ENCODE measurements around the gene ZSCAN10. TPM values are rescaled to one million over a fixed set of nuclear protein-coding genes. Genes with fewer than 3 reads are reported as not detected.

ZSCAN10 gene
- total RNA-seq, 1 experiment from 2014 or later, result 207 TPM

GRCh38 chr16:3058139-3059030 lies 40.7 kb downstream of the ZSCAN10 start:
- no peaks in the 10 kb centered on the region for H3K4me1 ChIP-seq (ENCODE audit: insufficient read depth, low read length)
- H2BK20ac ChIP-seq (ENCODE audit: low read depth, low read length, poor library complexity, severe bottlenecking), result no peak overlapping the region
- no peak overlapping the region for H2BK15ac ChIP-seq (ENCODE audit: low read depth, low read length)
- H2BK12ac ChIP-seq (ENCODE audit: insufficient read length, low read depth, low read length), result no peak overlapping the region
- no peak overlapping the region for H2AK5ac ChIP-seq (ENCODE audit: insufficient read length, low read length)
- H3K79me2 ChIP-seq (ENCODE audit: insufficient read depth, low read length), result no peaks in the 10 kb centered on the region
- H3K4me3 Mint-ChIP-seq, result peak overlapping the region; percentile 75 to 83
- peak overlapping the region; percentile 58 for H3K4me2 ChIP-seq (ENCODE audit: insufficient read depth, insufficient read length, low read length)
- H3K27me3 ChIP-seq (ENCODE audit: insufficient read depth, low read length), result peaks cover 2% of the 10 kb centered on the region; the same call in 1 of the 2 replicates
- no peaks in the 10 kb centered on the region for H4K20me1 ChIP-seq (ENCODE audit: control insufficient read depth, insufficient read depth, insufficient read length)
- no peaks in the 10 kb centered on the region for H3K79me1 ChIP-seq (ENCODE audit: insufficient read depth, low read depth, low read length, poor library complexity, severe bottlenecking)
- no peak overlapping the region for H2AFZ ChIP-seq (ENCODE audit: low read length)
- peak; percentile 33; the same call in 2 of the 3 replicates for TF ChIP-seq CTCF (conservative IDR thresholded peaks at IDR 0.05)
- peaks cover 6 to 23% (median 14%) of the 10 kb centered on the region in 3 experiments for H3K36me3 Mint-ChIP-seq (ENCODE audit: insufficient read depth in 1 of 3, low read depth in 3 of 3)
- no peaks in the 10 kb centered on the region; a peak in 2 of 5 replicates for H3K9me3 Mint-ChIP-seq
- no peaks in the 10 kb centered on the region for H3K9me3 ChIP-seq (ENCODE audit: control insufficient read depth, low read depth, low read length)
- H2BK120ac ChIP-seq (ENCODE audit: low read depth, low read length, poor library complexity, severe bottlenecking), result no peak overlapping the region
- no peak overlapping the region for H4K8ac ChIP-seq (replicated peaks; ENCODE audit: insufficient read length, low read depth, low read length)
- H3K18ac ChIP-seq (ENCODE audit: insufficient read length, low read depth, low read length), result no peak overlapping the region
- peaks cover 14% of the 10 kb centered on the region for H3K23me2 ChIP-seq (ENCODE audit: insufficient read length, low read depth, low read length, poor library complexity, severe bottlenecking)
- WGBS (ENCODE audit: extremely low coverage, insufficient read length, low lambda C conversion rate), result no CpG with 5 or more reads among the region's 77 CpGs
- no peak overlapping the region for H3K27ac Mint-ChIP-seq
- H3K56ac ChIP-seq (ENCODE audit: insufficient read length, low read depth, low read length), result no peak overlapping the region
- peak; percentile 85 for DNase-seq
- peaks cover 20 to 36% of the 10 kb centered on the region in 2 experiments for H3K4me1 Mint-ChIP-seq
- no peak overlapping the region for H3K4ac ChIP-seq (ENCODE audit: low read depth, low read length)
- H4K91ac ChIP-seq (ENCODE audit: insufficient read length, low read depth, low read length), result no peak overlapping the region
- H3K14ac ChIP-seq (ENCODE audit: insufficient read depth, low read length), result no peak overlapping the region; the same call in 1 of the 2 replicates
- H4K5ac ChIP-seq (ENCODE audit: insufficient read length, low read depth, low read length), result no peak overlapping the region
- no peak overlapping the region for H2BK5ac ChIP-seq (ENCODE audit: insufficient read length, low read length)
- no peak overlapping the region for H3K9ac ChIP-seq (ENCODE audit: extremely low read depth, insufficient read length, low read length)
- peaks cover 35% of the 10 kb centered on the region for H3K27me3 Mint-ChIP-seq (ENCODE audit: low read depth)
- H3K27ac ChIP-seq (ENCODE audit: insufficient read length, low read depth, low read length), result no peak overlapping the region
- no peak overlapping the region for H3T11ph ChIP-seq (ENCODE audit: low read length)
- no peak overlapping the region for H3K23ac ChIP-seq (ENCODE audit: insufficient read length, low read depth, low read length)

Measured in H9 (cell line).